Right lobe of liver (tissue), 6 donors: ENCODE measurements around the gene SCUBE2. TPM values are rescaled to one million over a fixed set of nuclear protein-coding genes. Genes with fewer than 3 reads are reported as not detected.
A peak's percentile ranks its signal among the peaks of the same experiment; 100 is the strongest.

Experiments
- ATAC-seq, 4 donors: fragments of 200-7000 bp; cut with Tn5 transposase; one replicate each; pipeline ENCODE4 v1.9.1; 2020; ENCODE audit warnings: mild to moderate bottlenecking in 4 of 4, moderate library complexity in 4 of 4
- DNase-seq, 3 donors: peaks; one replicate each; pipeline ENCODE4 v3.0.0-alpha.2; 2020
- H3K27ac ChIP-seq, 3 donors: fragments of 200-600 bp; one replicate each; pipeline ENCODE4 v1.8.0; 2022
- H3K27me3 ChIP-seq, 2 donors: fragments of 200-600 bp; one replicate each; pipeline ENCODE4 v1.8.0; 2022
- H3K36me3 ChIP-seq, 4 donors: fragments of 200-600 bp; sonication (generic) in 1 of 4; one replicate each; pipeline versions ENCODE4 v1.5.1 to v1.8.0; 2017 to 2022; ENCODE audit warnings: control low read depth in 1 of 4
- H3K4me1 ChIP-seq, 4 donors: fragments of 200-600 bp; sonication (generic) in 1 of 4; one replicate each; pipeline versions ENCODE4 v1.5.1 to v1.8.0; 2017 to 2022; ENCODE audit warnings: control low read depth in 1 of 4
- H3K4me3 ChIP-seq, 3 donors: fragments of 200-600 bp; one replicate each; pipeline ENCODE4 v1.8.0; 2022
- H3K9me3 ChIP-seq, 4 donors: fragments of 200-600 bp; sonication (generic) in 1 of 4; one replicate each; pipeline versions ENCODE4 v1.5.1 to v1.8.0; 2017 to 2022; ENCODE audit warnings: control low read depth in 1 of 4
- POLR2A ChIP-seq: fragments of 450-650 bp; IDR thresholded peaks from one replicate; pipeline ENCODE4 v1.6.1; 2017; ENCODE audit warnings: antibody characterized with exemption, mild to moderate bottlenecking
- WGBS: methylation state at CpG from one replicate; pipeline ENCODE4 v1.1.6; 2018; ENCODE audit warnings: low coverage, low lambda C conversion rate; ENCODE audit not compliant: insufficient coverage; ENCODE audit errors: missing lambda C conversion rate; 5-methylcytosine and 5-hydroxymethylcytosine counted together
- intact Hi-C, 2 donors: fragments of 100-400 bp; cut with DNase I; formaldehyde crosslinking; loops; one replicate each; pipeline versions ENCODE4 v1.11.2 to v1.14.1; 2022
- total RNA-seq, 6 experiments: library from RNA; depleted of rRNA in 2 of 6; stranded (reverse); fragments of >200 nt in 2 of 6; fragmentation: NEBNext Ultra II Directional in 3 of 6; extraction: Animal tissue kit (Norgen Biotek cat#: 25700) in 3 of 6; gene quantifications; one replicate each; pipeline versions ENCODE4 v1.1.0 to v1.2.4, GENCODE V29; 2016 to 2023
- TF ChIP-seq, protein P1 (sequence below), 4 donors: fragments of 200-600 bp in 3 of 4; fragments of 450-650 bp in 1 of 4; IDR thresholded peaks; one replicate each; pipeline versions ENCODE4 v1.5.1 to v1.8.0; 2016 to 2022; ENCODE audit warnings: antibody characterized with exemption in 4 of 4, mild to moderate bottlenecking in 2 of 4
- donor health status: DM: no; HTN: yes; CAD: no.
- donor health status: DM: no; HTN: no; CAD: no.
- donor health status: DM: no; HTN: no; CAD: no.
- donor health status: DM: no; HTN: yes; CAD: no.
- donor health status: DM: no; HTN: yes; CAD: no.

SCUBE2 gene
- total RNA-seq, 6 experiments from 2014 or later: 0.19 to 1.1 (median 0.32) TPM

GRCh38 chr11:9053316-9054035, 37.9 kb downstream of the SCUBE2 start:
- H3K4me1 ChIP-seq: no peaks in the 10 kb centered on the region
- H3K36me3 ChIP-seq: no peaks in the 10 kb centered on the region
- H3K27ac ChIP-seq: no peak overlapping the region
- no peak overlapping the region for H3K4me3 ChIP-seq
- no peaks in the 10 kb centered on the region for H3K27me3 ChIP-seq
- 50% methylated on average over 6 of the region's 7 CpGs for WGBS
- ATAC-seq (peak in 1 of 4 donors; percentile 35), DNase-seq (peak in 1 of 3 donors; percentile 28)
- intact Hi-C loops: no loop called here
- TF ChIP-seq, protein P1, sequence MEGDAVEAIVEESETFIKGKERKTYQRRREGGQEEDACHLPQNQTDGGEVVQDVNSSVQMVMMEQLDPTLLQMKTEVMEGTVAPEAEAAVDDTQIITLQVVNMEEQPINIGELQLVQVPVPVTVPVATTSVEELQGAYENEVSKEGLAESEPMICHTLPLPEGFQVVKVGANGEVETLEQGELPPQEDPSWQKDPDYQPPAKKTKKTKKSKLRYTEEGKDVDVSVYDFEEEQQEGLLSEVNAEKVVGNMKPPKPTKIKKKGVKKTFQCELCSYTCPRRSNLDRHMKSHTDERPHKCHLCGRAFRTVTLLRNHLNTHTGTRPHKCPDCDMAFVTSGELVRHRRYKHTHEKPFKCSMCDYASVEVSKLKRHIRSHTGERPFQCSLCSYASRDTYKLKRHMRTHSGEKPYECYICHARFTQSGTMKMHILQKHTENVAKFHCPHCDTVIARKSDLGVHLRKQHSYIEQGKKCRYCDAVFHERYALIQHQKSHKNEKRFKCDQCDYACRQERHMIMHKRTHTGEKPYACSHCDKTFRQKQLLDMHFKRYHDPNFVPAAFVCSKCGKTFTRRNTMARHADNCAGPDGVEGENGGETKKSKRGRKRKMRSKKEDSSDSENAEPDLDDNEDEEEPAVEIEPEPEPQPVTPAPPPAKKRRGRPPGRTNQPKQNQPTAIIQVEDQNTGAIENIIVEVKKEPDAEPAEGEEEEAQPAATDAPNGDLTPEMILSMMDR (IDR thresholded peaks at IDR 0.05): no peak
- TF ChIP-seq POLR2A: no peak
- H3K9me3 ChIP-seq: no peaks in the 10 kb centered on the region

- no peaks in the 10 kb centered on the region for H3K4me1 ChIP-seq
- intact Hi-C loops: no loop called here
- ATAC-seq (no peak), DNase-seq (peak in 1 of 3 donors; percentile 25)
- H3K9me3 ChIP-seq: no peaks in the 10 kb centered on the region
- no peak overlapping the region for H3K4me3 ChIP-seq
- 80% methylated on average over 2 of the region's 3 CpGs for WGBS
- no peaks in the 10 kb centered on the region for H3K36me3 ChIP-seq
- no peak for TF ChIP-seq POLR2A
- TF ChIP-seq, protein P1 (IDR thresholded peaks at IDR 0.05): no peak
- H3K27me3 ChIP-seq: no peaks in the 10 kb centered on the region
- H3K27ac ChIP-seq: no peak overlapping the region
Measured at GRCh38 chr11:9052316-9052715, 39.1 kb downstream of the SCUBE2 start.

DNA sequence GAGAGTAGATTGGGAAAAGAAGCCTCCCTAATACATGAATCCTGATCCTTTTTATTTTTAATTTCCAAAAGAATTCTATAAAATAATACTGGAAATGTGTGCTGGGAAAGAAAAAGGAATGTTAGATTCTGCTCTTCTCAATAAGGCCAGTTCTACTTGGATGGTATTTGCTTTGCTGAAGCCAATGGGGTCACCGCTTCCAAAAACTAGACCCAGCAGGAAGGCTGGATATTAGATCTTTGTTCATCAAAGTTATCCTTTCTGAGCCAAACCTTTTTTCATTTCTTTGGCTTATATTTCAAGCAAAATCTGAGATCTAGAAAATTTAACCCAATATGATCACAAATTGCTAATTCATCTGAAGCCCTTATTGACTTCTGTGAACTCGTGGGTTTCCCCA, 41.4 kb downstream of the SCUBE2 start:
- no peak for TF ChIP-seq POLR2A
- TF ChIP-seq, protein P1 (IDR thresholded peaks at IDR 0.05): no peak
- H3K9me3 ChIP-seq: no peaks in the 10 kb centered on the region
- ATAC-seq: no peak
- no peak overlapping the region for H3K27ac ChIP-seq
- intact Hi-C loops: no loop called here
- no peaks in the 10 kb centered on the region for H3K4me1 ChIP-seq
- 83% methylated on average over 2 of the region's 2 CpGs for WGBS
- H3K36me3 ChIP-seq: no peaks in the 10 kb centered on the region
- DNase-seq: no peak
- H3K4me3 ChIP-seq: no peak overlapping the region
- H3K27me3 ChIP-seq: no peaks in the 10 kb centered on the region

GRCh38 chr11:9047964-9048523, 43.4 kb downstream of the SCUBE2 start:
- H3K4me1 ChIP-seq: no peaks in the 10 kb centered on the region
- WGBS: 58% methylated on average over 7 of the region's 9 CpGs
- no peaks in the 10 kb centered on the region for H3K36me3 ChIP-seq
- H3K4me3 ChIP-seq: no peak overlapping the region
- H3K27ac ChIP-seq: no peak overlapping the region
- no peaks in the 10 kb centered on the region for H3K27me3 ChIP-seq
- ATAC-seq (no peak), DNase-seq (no peak)
- no peak for TF ChIP-seq POLR2A
- TF ChIP-seq, protein P1 (IDR thresholded peaks at IDR 0.05): no peak
- no peaks in the 10 kb centered on the region for H3K9me3 ChIP-seq
- intact Hi-C loops: no loop called here
